Body of pancreas (tissue), 4 donors: Measurements from ENCODE around the gene PTCD1.

Source experiments
- POLR2A ChIP-seq, 3 donors: fragments of 450-650 bp; IDR thresholded peaks; one replicate each; pipeline ENCODE4 v1.6.1; 2016; ENCODE audit warnings: antibody characterized with exemption in 3 of 3, mild to moderate bottlenecking in 2 of 3
- TF ChIP-seq, protein P1 (sequence below), 7 experiments: fragments of 450-650 bp in 4 of 7; fragments of 200-600 bp in 3 of 7; sonication (generic) in 3 of 7; IDR thresholded peaks; one replicate each; pipeline ENCODE4 v1.5.1; 2016 to 2019; ENCODE audit warnings: antibody characterized with exemption in 7 of 7

DNA sequence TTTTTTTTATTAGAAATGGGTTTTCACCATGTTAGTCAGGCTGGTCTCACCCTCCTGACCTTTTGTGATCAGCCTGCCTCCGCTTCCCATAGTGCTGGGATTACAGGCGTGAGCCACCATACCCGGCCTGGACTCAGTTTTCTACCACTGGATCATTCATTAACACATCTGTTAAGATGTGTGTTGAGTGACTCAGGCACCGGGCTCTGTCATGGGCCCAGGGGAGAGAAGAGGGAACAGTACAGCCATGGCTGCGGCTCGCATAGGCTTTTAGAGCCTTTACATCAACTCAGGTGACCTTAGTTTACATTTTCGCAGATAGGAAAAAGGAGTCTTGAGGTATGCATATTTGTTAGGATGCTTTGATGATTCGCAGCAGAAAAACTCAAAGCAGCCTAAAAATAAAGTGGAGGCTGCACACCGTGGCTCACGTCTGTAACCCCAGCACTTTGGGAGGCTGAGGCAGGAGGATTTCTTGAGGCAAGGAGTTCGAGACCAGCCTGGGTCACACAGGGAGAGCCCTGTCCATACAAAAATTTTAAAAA, 67.2 kb downstream of the PTCD1 start:
- TF ChIP-seq, protein P1, sequence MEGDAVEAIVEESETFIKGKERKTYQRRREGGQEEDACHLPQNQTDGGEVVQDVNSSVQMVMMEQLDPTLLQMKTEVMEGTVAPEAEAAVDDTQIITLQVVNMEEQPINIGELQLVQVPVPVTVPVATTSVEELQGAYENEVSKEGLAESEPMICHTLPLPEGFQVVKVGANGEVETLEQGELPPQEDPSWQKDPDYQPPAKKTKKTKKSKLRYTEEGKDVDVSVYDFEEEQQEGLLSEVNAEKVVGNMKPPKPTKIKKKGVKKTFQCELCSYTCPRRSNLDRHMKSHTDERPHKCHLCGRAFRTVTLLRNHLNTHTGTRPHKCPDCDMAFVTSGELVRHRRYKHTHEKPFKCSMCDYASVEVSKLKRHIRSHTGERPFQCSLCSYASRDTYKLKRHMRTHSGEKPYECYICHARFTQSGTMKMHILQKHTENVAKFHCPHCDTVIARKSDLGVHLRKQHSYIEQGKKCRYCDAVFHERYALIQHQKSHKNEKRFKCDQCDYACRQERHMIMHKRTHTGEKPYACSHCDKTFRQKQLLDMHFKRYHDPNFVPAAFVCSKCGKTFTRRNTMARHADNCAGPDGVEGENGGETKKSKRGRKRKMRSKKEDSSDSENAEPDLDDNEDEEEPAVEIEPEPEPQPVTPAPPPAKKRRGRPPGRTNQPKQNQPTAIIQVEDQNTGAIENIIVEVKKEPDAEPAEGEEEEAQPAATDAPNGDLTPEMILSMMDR (IDR thresholded peaks at IDR 0.05): no peak
- TF ChIP-seq POLR2A (IDR thresholded peaks at IDR 0.05): no peak
